Fibroblast of lung (primary cell): Measurements from ENCODE around the gene TXLNA. TPM values are rescaled to one million over a fixed set of nuclear protein-coding genes. Genes with fewer than 3 reads are reported as not detected.

Experiments
- DNase-seq, 2 donors: peaks; one replicate each; pipeline versions ENCODE4 v3.0.0 to v3.0.0-alpha.2; 2010; ENCODE audit warnings: low read depth in 2 of 2
- H2AFZ ChIP-seq: 2 replicates; pipeline ENCODE4 v1.5.1; 2012; ENCODE audit warnings: low read length, control low read depth, inconsistent platforms
- H3K27ac ChIP-seq: 2 replicates; pipeline ENCODE4 v1.5.1; 2011; ENCODE audit warnings: low read length, control low read depth; ENCODE audit not compliant: insufficient read depth
- H3K27me3 ChIP-seq: 2 replicates; pipeline ENCODE4 v1.5.1; 2011; ENCODE audit warnings: mild to moderate bottlenecking, low read length; ENCODE audit not compliant: control insufficient read depth, insufficient read depth
- H3K36me3 ChIP-seq: 2 replicates; pipeline ENCODE4 v1.5.1; 2011; ENCODE audit warnings: low read length; ENCODE audit not compliant: control insufficient read depth, insufficient read depth
- H3K4me1 ChIP-seq: 2 replicates; pipeline ENCODE4 v1.5.1; 2011; ENCODE audit warnings: low read length; ENCODE audit not compliant: control insufficient read depth, insufficient read depth; ENCODE audit errors: extremely low read depth
- H3K4me2 ChIP-seq: 2 replicates; pipeline ENCODE4 v1.5.1; 2011; ENCODE audit warnings: low read length, control low read depth; ENCODE audit not compliant: insufficient read depth; ENCODE audit errors: extremely low read depth
- H3K4me3 ChIP-seq, 4 experiments: fragments of 200-600 bp in 1 of 4; sonication (generic) in 1 of 4; replicated peaks in 1 of 4; 2 replicates each; pipeline ENCODE4 v1.5.1; 2011 to 2016; ENCODE audit warnings: low read length in 4 of 4, low read depth in 3 of 4, mild to moderate bottlenecking in 3 of 4, control low read depth in 2 of 4, inconsistent platforms in 1 of 4, mixed read lengths in 1 of 4; ENCODE audit not compliant: insufficient read depth in 1 of 4; ENCODE audit errors: control extremely low read depth in 1 of 4
- H3K79me2 ChIP-seq: 2 replicates; pipeline ENCODE4 v1.5.1; 2012; ENCODE audit warnings: mild to moderate bottlenecking, low read length, inconsistent platforms; ENCODE audit not compliant: control insufficient read depth, insufficient read depth
- H3K9ac ChIP-seq: 2 replicates; pipeline ENCODE4 v1.5.1; 2011; ENCODE audit warnings: mild to moderate bottlenecking, low read length, control low read depth; ENCODE audit not compliant: insufficient read depth
- H3K9me3 ChIP-seq: 2 replicates; pipeline ENCODE4 v1.5.1; 2012; ENCODE audit warnings: low read depth, low read length; ENCODE audit not compliant: control insufficient read depth, insufficient read depth
- H4K20me1 ChIP-seq: 2 replicates; pipeline ENCODE4 v1.5.1; 2011; ENCODE audit warnings: low read length; ENCODE audit not compliant: control insufficient read depth, insufficient read depth; ENCODE audit errors: extremely low read depth
- EZH2 ChIP-seq: IDR thresholded peaks from 2 replicates; pipeline ENCODE4 v1.5.1; 2012; ENCODE audit warnings: low read length, control low read depth, mild to moderate bottlenecking; ENCODE audit errors: missing control alignments
- polyA plus RNA-seq, 2 donors: library from polyadenylated mRNA; depleted of rRNA in 1 of 2; stranded (reverse) in 1 of 2; unstranded in 1 of 2; fragments of >200 nt; gene quantifications; 2 replicates each; pipeline ENCODE4 v1.2.1, GENCODE V29; 2011 to 2012; ENCODE audit warnings: missing spikeins in 1 of 2
- total RNA-seq: library from RNA; depleted of rRNA; stranded (reverse); fragments of >200 nt; gene quantifications from 2 replicates; pipeline ENCODE4 v1.2.1, GENCODE V29; 2014
- TF ChIP-seq, protein P1 (sequence below), 2 donors: IDR thresholded peaks in 1 of 2; conservative IDR thresholded peaks in 1 of 2; 1 replicate in 1 of 2; 2 replicates in 1 of 2; pipeline ENCODE4 v1.5.1; 2011 to 2012; ENCODE audit warnings: low read length in 2 of 2, control low read depth in 1 of 2, inconsistent platforms in 1 of 2, low read depth in 1 of 2, mild to moderate bottlenecking in 1 of 2

The TXLNA gene
- total and polyA plus RNA-seq, 2 donors (not counting 1 experiment from before 2014, with no cell fraction given), result 56.5 to 118 TPM

DNA sequence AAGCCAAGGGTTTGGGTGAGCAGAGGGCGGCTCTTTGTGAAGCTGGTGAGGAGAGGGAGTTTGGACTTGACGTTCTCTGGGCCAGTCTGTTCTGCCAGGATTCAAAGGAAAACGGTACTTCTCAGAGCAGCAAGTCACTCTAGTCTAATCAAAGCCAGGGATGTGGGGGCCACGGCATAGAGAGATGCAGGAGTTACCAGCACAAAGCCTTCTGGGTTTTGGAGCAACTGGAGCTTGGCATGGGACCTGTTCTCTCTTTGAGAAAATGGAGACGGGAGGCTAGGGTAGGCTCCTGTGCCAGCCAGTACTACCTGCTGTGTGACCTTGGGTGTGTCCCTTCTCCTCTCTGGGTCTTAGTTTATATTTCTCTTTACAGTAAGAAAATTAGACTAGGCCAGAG is 2.1 kb downstream of the TXLNA start:
- peaks cover 11% of the 10 kb centered on the region for H3K4me1 ChIP-seq
- no peaks in the 10 kb centered on the region for H3K27me3 ChIP-seq
- peak overlapping the region; percentile 42 to 86 (median 70) for H3K4me3 ChIP-seq
- H3K27ac ChIP-seq, result peak overlapping the region; percentile 96
- H4K20me1 ChIP-seq, result peaks cover 3% of the 10 kb centered on the region
- H3K9me3 ChIP-seq, result no peaks in the 10 kb centered on the region
- peak overlapping the region; percentile 36 for H3K9ac ChIP-seq
- H3K4me2 ChIP-seq, result peak overlapping the region; percentile 99
- no peak for DNase-seq
- H3K79me2 ChIP-seq, result peaks cover 57% of the 10 kb centered on the region
- peaks cover 19% of the 10 kb centered on the region for H3K36me3 ChIP-seq
- no peak for TF ChIP-seq EZH2
- TF ChIP-seq, protein P1, sequence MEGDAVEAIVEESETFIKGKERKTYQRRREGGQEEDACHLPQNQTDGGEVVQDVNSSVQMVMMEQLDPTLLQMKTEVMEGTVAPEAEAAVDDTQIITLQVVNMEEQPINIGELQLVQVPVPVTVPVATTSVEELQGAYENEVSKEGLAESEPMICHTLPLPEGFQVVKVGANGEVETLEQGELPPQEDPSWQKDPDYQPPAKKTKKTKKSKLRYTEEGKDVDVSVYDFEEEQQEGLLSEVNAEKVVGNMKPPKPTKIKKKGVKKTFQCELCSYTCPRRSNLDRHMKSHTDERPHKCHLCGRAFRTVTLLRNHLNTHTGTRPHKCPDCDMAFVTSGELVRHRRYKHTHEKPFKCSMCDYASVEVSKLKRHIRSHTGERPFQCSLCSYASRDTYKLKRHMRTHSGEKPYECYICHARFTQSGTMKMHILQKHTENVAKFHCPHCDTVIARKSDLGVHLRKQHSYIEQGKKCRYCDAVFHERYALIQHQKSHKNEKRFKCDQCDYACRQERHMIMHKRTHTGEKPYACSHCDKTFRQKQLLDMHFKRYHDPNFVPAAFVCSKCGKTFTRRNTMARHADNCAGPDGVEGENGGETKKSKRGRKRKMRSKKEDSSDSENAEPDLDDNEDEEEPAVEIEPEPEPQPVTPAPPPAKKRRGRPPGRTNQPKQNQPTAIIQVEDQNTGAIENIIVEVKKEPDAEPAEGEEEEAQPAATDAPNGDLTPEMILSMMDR (conservative IDR thresholded peaks at IDR 0.05 in 1 of 2, IDR thresholded peaks at IDR 0.05 in 1 of 2; ENCODE audit: low read depth in 1 of 2, low read length in 2 of 2), result no peak
- H2AFZ ChIP-seq, result no peak overlapping the region

DNA sequence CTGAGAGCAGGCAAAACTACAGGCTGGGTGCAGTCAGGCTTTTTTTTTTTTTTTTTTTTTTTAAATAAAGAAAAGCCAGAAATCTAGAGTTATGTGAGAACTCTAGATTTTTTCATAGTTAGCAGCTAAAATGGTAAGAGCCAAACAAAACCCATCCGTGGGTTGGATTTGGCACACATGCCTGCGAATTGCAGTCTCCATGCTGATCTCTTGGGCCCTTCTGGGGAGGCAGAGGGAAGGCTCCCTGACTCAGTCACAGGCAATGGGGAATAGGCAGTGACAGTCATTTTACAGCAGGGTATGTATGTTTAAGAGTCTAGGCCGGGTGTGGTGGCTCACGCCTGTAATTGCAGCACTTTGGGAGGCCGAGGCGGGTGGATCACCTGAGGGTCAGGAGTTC is 2.6 kb downstream of the TXLNA start:
- no peaks in the 10 kb centered on the region for H3K27me3 ChIP-seq
- H3K36me3 ChIP-seq, result peaks cover 21% of the 10 kb centered on the region
- H3K79me2 ChIP-seq, result peaks cover 62% of the 10 kb centered on the region
- no peak overlapping the region for H3K9ac ChIP-seq
- peak overlapping the region; percentile 99 for H3K4me2 ChIP-seq
- H3K4me3 ChIP-seq, result peak overlapping the region in 3 of 4 experiments; percentile 30 to 86 (median 71)
- peak in 1 of 2 donors; percentile 33 for DNase-seq
- no peak overlapping the region for H3K27ac ChIP-seq
- H3K9me3 ChIP-seq, result no peaks in the 10 kb centered on the region
- no peak overlapping the region for H2AFZ ChIP-seq
- peaks cover 3% of the 10 kb centered on the region for H4K20me1 ChIP-seq
- peaks cover 11% of the 10 kb centered on the region for H3K4me1 ChIP-seq
- no peak for TF ChIP-seq EZH2
- TF ChIP-seq, protein P1 (conservative IDR thresholded peaks at IDR 0.05 in 1 of 2, IDR thresholded peaks at IDR 0.05 in 1 of 2; ENCODE audit: low read depth in 1 of 2, low read length in 2 of 2), result no peak

GRCh38 chr1:32184650-32185049 is 5.2 kb downstream of the TXLNA start:
- H3K9me3 ChIP-seq, result no peaks in the 10 kb centered on the region
- H3K4me2 ChIP-seq, result peak overlapping the region; percentile 54
- H3K79me2 ChIP-seq, result peaks cover 71% of the 10 kb centered on the region
- no peak for TF ChIP-seq EZH2
- TF ChIP-seq, protein P1 (conservative IDR thresholded peaks at IDR 0.05 in 1 of 2, IDR thresholded peaks at IDR 0.05 in 1 of 2; ENCODE audit: low read depth in 1 of 2, low read length in 2 of 2), result no peak
- peak overlapping the region in 1 of 4 experiments; percentile 0 for H3K4me3 ChIP-seq
- H3K36me3 ChIP-seq, result peaks cover 33% of the 10 kb centered on the region
- no peak overlapping the region for H3K27ac ChIP-seq
- peaks cover 3% of the 10 kb centered on the region for H4K20me1 ChIP-seq
- DNase-seq, result no peak
- peaks cover 7% of the 10 kb centered on the region for H3K4me1 ChIP-seq
- H3K9ac ChIP-seq, result no peak overlapping the region
- H3K27me3 ChIP-seq, result no peaks in the 10 kb centered on the region
- no peak overlapping the region for H2AFZ ChIP-seq
